Measurements from ENCODE around the gene INPP5D. TPM values are rescaled to one million over a fixed set of nuclear protein-coding genes. Genes with fewer than 3 reads are reported as not detected.

Gene INPP5D
- total RNA-seq, 1 experiment from 2014 or later: 2.3 TPM

DNA sequence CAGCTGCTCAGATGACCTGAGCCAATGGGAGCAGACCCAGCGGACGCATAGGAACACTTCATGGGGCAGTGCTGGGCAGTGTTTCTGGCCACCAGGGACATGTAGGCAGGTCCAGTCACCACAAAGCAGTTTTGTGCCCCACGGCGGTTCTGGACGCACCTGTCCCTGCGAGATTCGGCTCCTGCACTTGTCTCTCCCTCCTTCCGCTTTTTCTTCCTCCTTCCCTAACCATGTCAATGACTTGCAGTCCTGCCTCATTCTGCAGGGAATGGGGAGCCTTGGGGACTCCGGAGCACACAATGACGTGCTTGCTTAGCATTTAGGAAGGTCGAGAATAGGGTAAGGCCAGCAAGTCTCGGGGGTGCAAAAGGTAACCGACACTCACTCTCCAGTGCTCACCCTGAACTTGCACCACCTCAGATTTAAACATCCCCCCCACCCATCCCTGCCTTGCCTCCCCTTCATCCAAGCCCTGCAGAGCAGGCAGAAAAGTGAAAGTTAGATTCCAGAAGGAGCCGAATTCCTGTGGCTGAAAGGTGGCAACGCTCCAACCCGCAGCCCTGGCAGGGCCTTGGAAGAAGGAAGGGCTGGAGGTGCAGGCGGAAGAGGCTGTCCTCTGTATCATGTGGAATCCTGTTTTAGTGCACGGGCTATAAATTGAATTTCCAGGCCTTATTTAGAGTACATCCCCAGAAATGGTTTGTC is 150.9 kb downstream of the INPP5D start:
- Histone ChIP-seq H3K4me3 (ENCODE audit: low read depth, low read length, poor library complexity, severe bottlenecking) (no peak overlapping the region), H3K27ac (ENCODE audit: low read depth, low read length, poor library complexity, severe bottlenecking) (peak overlapping the region; percentile 54), H3K9me3 (ENCODE audit: low read depth, low read length, poor library complexity, severe bottlenecking) (no peaks in the 10 kb centered on the region), H3K36me3 (ENCODE audit: insufficient read depth, low read length, poor library complexity, severe bottlenecking) (no peaks in the 10 kb centered on the region), H3K27me3 (replicated peaks; ENCODE audit: insufficient read depth, low read depth, low read length, poor library complexity) (no peaks in the 10 kb centered on the region), H3K4me1 (ENCODE audit: insufficient read depth, low read length, poor library complexity, severe bottlenecking) (peaks cover 16% of the 10 kb centered on the region)
- DNase-seq (ENCODE audit: low spot score): peak; percentile 67
- ChIA-PET POLR2A (ENCODE audit: low non-redundant PET) (no interaction called here), CTCF (no interaction called here)
- BruUV-seq (replicated peaks): no TSS peak
- intact Hi-C loops (cut with micrococcal nuclease; ENCODE audit: unreplicated experiment): no loop called here
- TF ChIP-seq, protein P1, sequence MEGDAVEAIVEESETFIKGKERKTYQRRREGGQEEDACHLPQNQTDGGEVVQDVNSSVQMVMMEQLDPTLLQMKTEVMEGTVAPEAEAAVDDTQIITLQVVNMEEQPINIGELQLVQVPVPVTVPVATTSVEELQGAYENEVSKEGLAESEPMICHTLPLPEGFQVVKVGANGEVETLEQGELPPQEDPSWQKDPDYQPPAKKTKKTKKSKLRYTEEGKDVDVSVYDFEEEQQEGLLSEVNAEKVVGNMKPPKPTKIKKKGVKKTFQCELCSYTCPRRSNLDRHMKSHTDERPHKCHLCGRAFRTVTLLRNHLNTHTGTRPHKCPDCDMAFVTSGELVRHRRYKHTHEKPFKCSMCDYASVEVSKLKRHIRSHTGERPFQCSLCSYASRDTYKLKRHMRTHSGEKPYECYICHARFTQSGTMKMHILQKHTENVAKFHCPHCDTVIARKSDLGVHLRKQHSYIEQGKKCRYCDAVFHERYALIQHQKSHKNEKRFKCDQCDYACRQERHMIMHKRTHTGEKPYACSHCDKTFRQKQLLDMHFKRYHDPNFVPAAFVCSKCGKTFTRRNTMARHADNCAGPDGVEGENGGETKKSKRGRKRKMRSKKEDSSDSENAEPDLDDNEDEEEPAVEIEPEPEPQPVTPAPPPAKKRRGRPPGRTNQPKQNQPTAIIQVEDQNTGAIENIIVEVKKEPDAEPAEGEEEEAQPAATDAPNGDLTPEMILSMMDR (conservative IDR thresholded peaks at IDR 0.05; ENCODE audit: low read depth, low read length): no peak
- TF ChIP-seq EZH2 (IDR thresholded peaks at IDR 0.05; ENCODE audit: borderline replicate concordance, low read depth, low read length, poor library complexity, severe bottlenecking): no peak

DNA sequence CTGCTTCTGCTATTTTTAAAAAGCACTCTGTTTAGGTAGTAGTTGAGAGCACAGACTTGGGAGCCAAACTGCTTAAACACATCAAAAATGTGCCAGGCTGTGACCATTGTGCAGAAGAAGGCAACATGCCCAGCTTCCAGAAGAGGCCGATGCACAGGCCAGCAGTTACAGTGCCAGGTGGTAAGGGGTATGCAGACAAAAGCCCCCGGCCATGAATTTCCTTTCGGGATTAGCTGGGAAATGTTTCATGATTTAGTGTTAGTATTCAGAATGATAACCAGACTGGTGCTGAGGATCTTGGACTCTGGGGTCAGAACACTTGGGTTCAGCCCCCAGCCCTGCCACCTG is 151.4 kb downstream of the INPP5D start:
- no peak overlapping the region for H3K4me3 ChIP-seq (ENCODE audit: low read depth, low read length, poor library complexity, severe bottlenecking)
- peaks cover 16% of the 10 kb centered on the region for H3K4me1 ChIP-seq (ENCODE audit: insufficient read depth, low read length, poor library complexity, severe bottlenecking)
- CTCF ChIA-PET: no interaction called here
- POLR2A ChIA-PET (ENCODE audit: low non-redundant PET): no interaction called here
- BruUV-seq (replicated peaks): no TSS peak
- H3K27me3 ChIP-seq (replicated peaks; ENCODE audit: insufficient read depth, low read depth, low read length, poor library complexity): no peaks in the 10 kb centered on the region
- intact Hi-C loops (cut with micrococcal nuclease; ENCODE audit: unreplicated experiment): no loop called here
- no peak for DNase-seq (ENCODE audit: low spot score)
- no peaks in the 10 kb centered on the region for H3K9me3 ChIP-seq (ENCODE audit: low read depth, low read length, poor library complexity, severe bottlenecking)
- no peaks in the 10 kb centered on the region for H3K36me3 ChIP-seq (ENCODE audit: insufficient read depth, low read length, poor library complexity, severe bottlenecking)
- peak overlapping the region; percentile 54 for H3K27ac ChIP-seq (ENCODE audit: low read depth, low read length, poor library complexity, severe bottlenecking)
- TF ChIP-seq, protein P1 (conservative IDR thresholded peaks at IDR 0.05; ENCODE audit: low read depth, low read length): no peak
- no peak for TF ChIP-seq EZH2 (IDR thresholded peaks at IDR 0.05; ENCODE audit: borderline replicate concordance, low read depth, low read length, poor library complexity, severe bottlenecking)

DNA sequence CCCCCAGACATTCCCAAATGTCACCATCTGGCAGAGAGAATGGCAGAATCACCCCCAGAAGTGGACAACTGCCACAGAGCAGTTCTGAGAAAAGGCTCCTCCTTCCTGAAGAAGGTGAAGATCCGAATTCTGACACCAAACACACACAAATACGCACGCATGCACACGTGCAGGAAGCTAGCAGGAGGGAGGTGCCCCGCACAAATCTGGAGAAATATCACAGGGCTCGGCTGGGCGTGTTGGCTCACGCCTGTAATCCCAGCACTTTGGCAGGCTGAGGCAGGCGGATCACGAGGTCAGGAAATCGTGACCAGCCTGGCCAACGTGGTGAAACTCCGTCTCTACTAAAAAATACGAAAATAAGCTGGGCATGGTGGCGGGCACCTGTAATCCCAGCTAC is 152.9 kb downstream of the INPP5D start:
- BruUV-seq (replicated peaks): no TSS peak
- DNase-seq (ENCODE audit: low spot score): no peak
- ChIA-PET POLR2A (ENCODE audit: low non-redundant PET) (no interaction called here), CTCF (no interaction called here)
- TF ChIP-seq, protein P1 (conservative IDR thresholded peaks at IDR 0.05; ENCODE audit: low read depth, low read length): no peak
- no peak for TF ChIP-seq EZH2 (IDR thresholded peaks at IDR 0.05; ENCODE audit: borderline replicate concordance, low read depth, low read length, poor library complexity, severe bottlenecking)
- no peaks in the 10 kb centered on the region for H3K9me3 ChIP-seq (ENCODE audit: low read depth, low read length, poor library complexity, severe bottlenecking)
- no peaks in the 10 kb centered on the region for H3K27me3 ChIP-seq (replicated peaks; ENCODE audit: insufficient read depth, low read depth, low read length, poor library complexity)
- peaks cover 16% of the 10 kb centered on the region for H3K4me1 ChIP-seq (ENCODE audit: insufficient read depth, low read length, poor library complexity, severe bottlenecking)
- H3K36me3 ChIP-seq (ENCODE audit: insufficient read depth, low read length, poor library complexity, severe bottlenecking): no peaks in the 10 kb centered on the region
- H3K4me3 ChIP-seq (ENCODE audit: low read depth, low read length, poor library complexity, severe bottlenecking): no peak overlapping the region
- no peak overlapping the region for H3K27ac ChIP-seq (ENCODE audit: low read depth, low read length, poor library complexity, severe bottlenecking)
- intact Hi-C loops (cut with micrococcal nuclease; ENCODE audit: unreplicated experiment): no loop called here

Measured in A673 (cell line).